GM18867 (cell line): ENCODE results near the gene PDE9A.

ENCODE experiments used
- ATAC-seq: cut with Tn5 transposase; IDR thresholded peaks from one replicate; pipeline ENCODE4 v1.9.1; 2021; ENCODE audit warnings: mild to moderate bottlenecking, moderate library complexity; ENCODE audit not compliant: unreplicated experiment

PDE9A gene

GRCh38 chr21:42753804-42754203, 100.4 kb downstream of the PDE9A start:
- ATAC-seq, result no peak

GRCh38 chr21:42754270-42754933, 101.0 kb downstream of the PDE9A start:
- no peak for ATAC-seq

GRCh38 chr21:42755031-42755665, 101.7 kb downstream of the PDE9A start:
- ATAC-seq, result no peak

- no peak for ATAC-seq
Measured at GRCh38 chr21:42755766-42756579, 102.6 kb downstream of the PDE9A start.

- no peak for ATAC-seq
Measured at GRCh38 chr21:42756580-42757250, 103.3 kb downstream of the PDE9A start.

- no peak for ATAC-seq
Measured at GRCh38 chr21:42757422-42757821, 104.0 kb downstream of the PDE9A start.

- ATAC-seq, result no peak
Measured at GRCh38 chr21:42757826-42758655, 104.6 kb downstream of the PDE9A start.

GRCh38 chr21:42758721-42759593, 105.5 kb downstream of the PDE9A start:
- ATAC-seq, result no peak

GRCh38 chr21:42759594-42759927, 106.1 kb downstream of the PDE9A start:
- ATAC-seq, result no peak

- no peak for ATAC-seq
Measured at GRCh38 chr21:42760361-42760950, 107.0 kb downstream of the PDE9A start.

GRCh38 chr21:42760951-42761751, 107.7 kb downstream of the PDE9A start:
- ATAC-seq, result no peak

- no peak for ATAC-seq
Measured at GRCh38 chr21:42761776-42762335, 108.4 kb downstream of the PDE9A start.

- ATAC-seq, result no peak
Measured at GRCh38 chr21:42763581-42764442, 110.4 kb downstream of the PDE9A start.

GRCh38 chr21:42764443-42764760, 111.0 kb downstream of the PDE9A start:
- no peak for ATAC-seq

GRCh38 chr21:42764883-42765282, 111.5 kb downstream of the PDE9A start:
- no peak for ATAC-seq

GRCh38 chr21:42765656-42766055, 112.2 kb downstream of the PDE9A start:
- ATAC-seq, result no peak
